Measurements from ENCODE around the gene PCDH12.

The PCDH12 gene

DNA sequence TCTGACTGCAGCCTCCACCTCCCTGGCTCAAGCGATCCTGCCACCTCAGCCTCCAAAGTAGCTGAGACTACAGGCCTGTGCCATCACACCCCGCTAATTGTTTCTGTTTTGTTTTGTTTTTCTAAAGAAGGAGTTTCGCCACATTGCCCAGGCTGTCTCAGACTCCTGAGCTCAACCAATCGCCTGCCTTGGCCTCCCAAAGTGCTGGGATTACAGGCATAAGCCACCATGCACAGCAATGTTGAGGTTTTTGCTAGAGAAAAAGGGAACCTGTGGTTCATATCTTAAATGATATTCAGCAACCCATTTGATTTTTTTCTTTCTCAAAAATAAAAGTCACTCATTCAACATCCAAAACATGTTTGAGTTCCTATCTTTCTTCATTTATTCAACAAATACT is 54.7 kb downstream of the PCDH12 start:
- TF ChIP-seq, protein P1, sequence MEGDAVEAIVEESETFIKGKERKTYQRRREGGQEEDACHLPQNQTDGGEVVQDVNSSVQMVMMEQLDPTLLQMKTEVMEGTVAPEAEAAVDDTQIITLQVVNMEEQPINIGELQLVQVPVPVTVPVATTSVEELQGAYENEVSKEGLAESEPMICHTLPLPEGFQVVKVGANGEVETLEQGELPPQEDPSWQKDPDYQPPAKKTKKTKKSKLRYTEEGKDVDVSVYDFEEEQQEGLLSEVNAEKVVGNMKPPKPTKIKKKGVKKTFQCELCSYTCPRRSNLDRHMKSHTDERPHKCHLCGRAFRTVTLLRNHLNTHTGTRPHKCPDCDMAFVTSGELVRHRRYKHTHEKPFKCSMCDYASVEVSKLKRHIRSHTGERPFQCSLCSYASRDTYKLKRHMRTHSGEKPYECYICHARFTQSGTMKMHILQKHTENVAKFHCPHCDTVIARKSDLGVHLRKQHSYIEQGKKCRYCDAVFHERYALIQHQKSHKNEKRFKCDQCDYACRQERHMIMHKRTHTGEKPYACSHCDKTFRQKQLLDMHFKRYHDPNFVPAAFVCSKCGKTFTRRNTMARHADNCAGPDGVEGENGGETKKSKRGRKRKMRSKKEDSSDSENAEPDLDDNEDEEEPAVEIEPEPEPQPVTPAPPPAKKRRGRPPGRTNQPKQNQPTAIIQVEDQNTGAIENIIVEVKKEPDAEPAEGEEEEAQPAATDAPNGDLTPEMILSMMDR (IDR thresholded peaks at IDR 0.05; ENCODE audit: borderline replicate concordance, insufficient read depth, low read depth, low read length) = no peak
- H3K4me3 ChIP-seq (ENCODE audit: low read depth, low read length) = no peak overlapping the region

GRCh38 chr5:141902015-141902814 is 55.8 kb downstream of the PCDH12 start:
- TF ChIP-seq, protein P1 (IDR thresholded peaks at IDR 0.05; ENCODE audit: borderline replicate concordance, insufficient read depth, low read depth, low read length) = no peak
- no peak overlapping the region for H3K4me3 ChIP-seq (ENCODE audit: low read depth, low read length)

- TF ChIP-seq, protein P1 (IDR thresholded peaks at IDR 0.05; ENCODE audit: borderline replicate concordance, insufficient read depth, low read depth, low read length) = no peak
- no peak overlapping the region for H3K4me3 ChIP-seq (ENCODE audit: low read depth, low read length)
Measured at GRCh38 chr5:141898448-141899049, 59.5 kb downstream of the PCDH12 start.

- no peak overlapping the region for H3K4me3 ChIP-seq (ENCODE audit: low read depth, low read length)
- TF ChIP-seq, protein P1 (IDR thresholded peaks at IDR 0.05; ENCODE audit: borderline replicate concordance, insufficient read depth, low read depth, low read length) = no peak
Measured at GRCh38 chr5:141897425-141897824, 60.6 kb downstream of the PCDH12 start.
